ENCODE measurements around the gene LMNTD2.
A peak's percentile ranks its signal among the peaks of the same experiment; 100 is the strongest.

LMNTD2 gene

GRCh38 chr11:512761-513595, 47.6 kb downstream of the LMNTD2 start:
- DNase-seq (ENCODE audit: low read depth) = no peak
- no peak for TF ChIP-seq CTCF (IDR thresholded peaks at IDR 0.05; ENCODE audit: insufficient read depth, low read depth, low read length, missing control alignments)
- no peak overlapping the region for H3K4me3 ChIP-seq (ENCODE audit: low read depth, low read length)

- H3K4me3 ChIP-seq (ENCODE audit: low read depth, low read length) = no peak overlapping the region
- DNase-seq (ENCODE audit: low read depth) = no peak
- TF ChIP-seq CTCF (IDR thresholded peaks at IDR 0.05; ENCODE audit: insufficient read depth, low read depth, low read length, missing control alignments) = no peak
Observed at GRCh38 chr11:508956-509355, 51.6 kb downstream of the LMNTD2 start.

GRCh38 chr11:507727-508515, 52.6 kb downstream of the LMNTD2 start:
- TF ChIP-seq CTCF (IDR thresholded peaks at IDR 0.05; ENCODE audit: insufficient read depth, low read depth, low read length, missing control alignments) = no peak
- H3K4me3 ChIP-seq (ENCODE audit: low read depth, low read length) = peak overlapping the region; percentile 62
- DNase-seq (ENCODE audit: low read depth) = no peak

GRCh38 chr11:506995-507726, 53.4 kb downstream of the LMNTD2 start, which contains the start of gene RNH1:
RNH1 (minus strand) TSS chr11:507242; CDS start chr11:502162, 5,080 bp downstream.
- H3K4me3 ChIP-seq (ENCODE audit: low read depth, low read length) = peak within 1 kb of the TSS; percentile 90
- peak; percentile 98 for DNase-seq (ENCODE audit: low read depth)
- no peak for TF ChIP-seq CTCF (IDR thresholded peaks at IDR 0.05; ENCODE audit: insufficient read depth, low read depth, low read length, missing control alignments)

GRCh38 chr11:506238-506994, 54.1 kb downstream of the LMNTD2 start:
- H3K4me3 ChIP-seq (ENCODE audit: low read depth, low read length) = peak overlapping the region; percentile 90
- TF ChIP-seq CTCF (IDR thresholded peaks at IDR 0.05; ENCODE audit: insufficient read depth, low read depth, low read length, missing control alignments) = no peak
- DNase-seq (ENCODE audit: low read depth) = peak; percentile 99

GRCh38 chr11:504994-505344, 55.6 kb downstream of the LMNTD2 start:
- no peak for TF ChIP-seq CTCF (IDR thresholded peaks at IDR 0.05; ENCODE audit: insufficient read depth, low read depth, low read length, missing control alignments)
- no peak for DNase-seq (ENCODE audit: low read depth)
- H3K4me3 ChIP-seq (ENCODE audit: low read depth, low read length) = peak overlapping the region; percentile 90
